NCI-H1092 (cell line): ENCODE measurements around the gene ZNF516.

Source experiments
- DNase-seq: peaks from one replicate; lab custom pipeline; 2025; lab: John Stamatoyannopoulos, UW

Gene ZNF516

DNA sequence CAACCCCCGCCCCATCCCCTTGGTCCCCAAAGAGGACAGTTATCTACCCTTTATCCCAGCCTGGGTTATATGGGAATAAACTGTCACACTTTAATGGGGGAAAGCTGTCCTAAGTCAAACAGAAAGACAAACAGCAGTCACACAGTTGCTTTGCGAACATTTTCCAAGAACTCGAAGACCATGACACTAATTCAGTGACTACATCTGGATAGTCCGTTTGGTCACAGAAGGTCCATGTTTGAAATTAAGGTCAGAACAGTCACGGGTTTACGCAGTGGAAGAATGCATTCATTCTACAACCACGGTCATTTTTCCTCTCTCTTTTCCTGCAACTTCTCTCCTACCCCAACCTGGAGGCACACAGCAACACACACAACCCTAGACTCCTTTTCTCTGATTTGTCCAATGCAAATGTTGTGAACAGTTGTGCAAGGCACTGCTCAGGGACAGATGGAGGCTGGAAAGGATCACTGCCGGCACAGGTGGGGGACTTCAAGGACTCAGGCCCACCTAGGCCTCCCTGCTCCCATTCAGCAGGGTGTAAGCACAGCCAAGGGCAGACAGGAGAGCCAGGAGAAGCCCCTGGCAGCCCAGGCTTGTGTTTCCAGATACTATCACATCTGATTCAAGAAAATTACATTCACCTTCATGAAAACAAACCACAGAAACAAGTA is 39.9 kb downstream of the ZNF516 start:
- no peak for DNase-seq

DNA sequence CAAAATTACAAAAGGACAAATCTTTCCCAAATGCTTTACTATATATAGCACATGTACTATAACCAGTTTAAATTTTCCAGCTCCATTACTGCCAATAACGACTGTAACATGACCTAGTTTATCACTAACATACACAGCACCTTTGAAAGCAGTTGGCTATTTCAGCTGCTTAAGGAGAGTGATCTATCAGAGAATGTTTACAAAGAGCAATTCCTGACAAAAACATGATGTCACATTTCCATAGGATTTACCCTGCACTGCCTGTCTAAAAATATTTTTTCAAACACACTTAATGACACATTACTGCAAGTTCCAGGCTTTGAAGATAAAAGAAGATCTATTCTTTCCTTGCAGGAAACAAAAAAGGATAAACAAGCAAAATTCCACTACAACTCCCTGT is 40.6 kb downstream of the ZNF516 start:
- DNase-seq, result no peak

DNA sequence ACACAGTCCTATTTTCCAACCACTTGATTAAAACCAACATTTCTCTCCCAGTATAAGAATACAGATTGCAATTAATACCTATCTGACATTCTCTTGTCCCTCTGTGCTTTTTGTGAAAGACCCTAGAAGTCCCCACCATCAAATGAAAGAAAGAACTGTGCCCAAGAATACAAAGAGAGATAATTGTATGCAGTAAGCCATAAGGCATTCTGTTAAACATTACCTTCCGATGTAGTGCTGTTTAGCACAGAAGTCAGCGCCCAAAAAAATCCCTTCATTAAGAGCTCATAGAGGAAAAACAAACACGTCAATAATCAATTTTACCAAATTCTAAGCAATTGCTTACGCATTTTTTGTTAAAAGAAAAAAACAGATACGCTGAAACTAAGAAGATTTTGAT is 41.1 kb downstream of the ZNF516 start:
- DNase-seq, result no peak

DNA sequence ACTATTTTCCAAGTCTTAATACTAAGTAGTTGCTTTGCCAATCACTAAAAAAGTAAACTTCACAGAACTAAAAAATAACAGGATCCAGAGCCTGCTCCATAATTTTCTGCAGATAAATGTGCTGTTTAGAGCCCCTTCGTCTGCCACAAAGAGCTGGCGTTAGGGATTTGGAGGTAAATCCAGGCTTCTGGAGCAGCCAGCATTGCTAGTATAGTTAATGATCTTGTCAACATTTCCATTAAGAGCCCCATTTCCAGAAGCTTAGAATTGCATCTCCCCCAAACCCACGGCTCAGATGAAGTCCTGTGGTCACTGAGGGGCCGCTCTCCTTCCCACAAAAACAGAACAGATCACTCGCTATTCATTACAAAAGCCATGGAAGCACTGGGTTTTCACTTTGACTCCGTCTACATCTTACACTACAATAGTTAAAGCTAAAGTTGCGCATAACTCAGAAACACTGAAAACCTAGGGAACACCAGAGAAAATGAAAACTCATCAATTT is 41.9 kb downstream of the ZNF516 start:
- peak; percentile 14 for DNase-seq

DNA sequence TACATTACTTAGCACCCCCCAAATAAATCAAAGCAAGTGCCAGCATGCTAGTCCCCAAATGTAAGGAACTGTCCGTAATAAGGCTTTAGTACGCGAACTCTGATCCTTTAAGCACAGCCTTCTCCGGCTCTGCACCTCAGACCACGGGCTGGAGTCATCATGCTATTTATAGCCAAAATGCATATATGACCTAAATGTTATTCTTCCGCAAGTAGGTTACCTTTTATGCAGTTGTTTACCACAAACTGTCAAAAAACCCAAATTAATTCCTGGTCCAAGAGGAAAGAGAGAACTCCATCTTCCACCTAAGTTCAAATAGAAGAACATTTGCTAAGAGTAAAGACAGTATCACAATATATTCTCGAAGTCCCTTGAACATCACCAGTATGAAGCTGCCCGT is 42.7 kb downstream of the ZNF516 start:
- no peak for DNase-seq

DNA sequence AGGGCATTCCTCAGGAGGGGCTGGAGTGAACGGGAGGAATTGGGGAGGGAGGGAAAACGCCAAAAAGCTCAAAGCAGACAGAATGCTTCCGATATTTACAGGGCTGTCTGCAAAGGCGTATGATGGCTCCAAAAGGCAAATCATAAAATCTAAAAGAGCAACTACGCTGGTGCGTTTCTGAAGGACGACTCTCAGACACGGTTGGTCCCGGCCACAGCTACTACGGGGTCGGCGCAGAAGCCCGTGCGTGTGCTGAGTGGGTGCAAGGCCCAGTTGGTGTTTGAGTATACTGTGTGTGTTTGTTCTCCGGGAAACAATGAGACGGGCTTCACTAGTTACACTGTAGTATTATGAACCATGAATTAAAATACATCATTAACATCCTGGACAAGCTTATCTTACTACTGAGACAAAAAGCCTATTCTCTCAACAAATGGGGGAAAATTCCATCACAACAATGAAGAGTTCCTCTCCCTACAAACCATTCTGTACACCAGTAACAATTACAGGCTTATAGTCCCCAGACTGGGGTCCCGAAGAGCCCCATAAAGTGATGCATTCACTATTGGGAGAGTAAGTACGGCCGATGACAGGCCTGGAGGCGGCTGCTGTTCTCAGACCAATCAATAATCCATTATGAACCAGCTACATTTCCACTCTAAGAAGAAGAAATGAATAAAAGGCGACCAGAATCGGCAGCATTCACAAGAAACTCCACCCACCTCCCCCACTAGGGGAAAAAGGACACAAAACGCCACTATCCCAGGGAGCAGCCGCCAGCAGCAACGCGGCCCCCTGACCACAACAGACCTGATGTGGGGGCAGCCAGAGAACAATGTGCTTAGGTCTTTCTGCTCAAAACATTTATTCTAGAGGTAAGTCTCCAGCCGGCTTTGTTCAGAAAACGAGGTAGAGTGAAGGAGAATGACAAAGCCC is 43.4 kb downstream of the ZNF516 start:
- DNase-seq, result peak; percentile 28

DNA sequence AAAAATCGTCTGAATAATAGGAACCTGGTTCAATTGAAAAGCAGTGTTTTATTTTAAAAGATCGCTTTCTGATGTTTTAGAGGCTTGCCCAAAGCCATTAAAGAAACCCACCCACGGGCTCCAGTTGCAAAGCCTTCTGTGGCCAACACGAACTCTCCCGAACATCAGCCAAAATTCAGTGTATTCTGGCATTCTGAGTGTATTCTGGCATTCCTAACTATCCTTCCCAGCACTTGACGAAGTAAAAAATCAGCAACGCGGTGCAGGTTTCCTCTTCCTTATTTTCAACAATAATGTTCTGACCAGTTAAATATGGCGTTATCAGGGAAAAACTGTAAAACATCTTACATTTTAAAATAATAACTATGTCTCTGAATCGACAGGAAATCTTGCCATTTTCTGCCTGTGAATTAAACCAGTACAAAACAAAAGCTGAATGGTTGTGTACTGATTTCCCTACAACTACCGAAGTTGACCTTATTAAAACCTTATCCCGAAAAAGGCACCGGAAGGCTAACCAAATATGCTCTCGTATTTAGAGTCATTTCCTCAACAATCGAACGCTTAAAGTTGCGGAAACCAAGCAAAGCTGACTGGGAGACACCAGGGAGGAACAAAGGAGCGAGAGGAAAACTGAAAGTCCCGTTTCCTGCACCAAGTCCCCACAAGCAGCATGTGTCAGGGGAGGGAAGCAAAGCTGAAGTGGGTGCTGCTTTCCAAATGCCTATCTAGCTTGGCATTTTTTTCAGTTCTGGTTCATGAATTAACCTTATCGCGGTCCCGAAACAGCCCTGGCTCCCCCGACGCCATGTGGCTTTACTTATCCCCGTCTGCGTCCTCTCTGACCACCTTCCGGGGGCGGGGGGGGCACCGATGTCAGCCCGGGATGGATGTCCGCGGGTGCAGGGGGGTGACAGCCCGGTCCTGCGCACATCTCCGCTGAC is 44.3 kb downstream of the ZNF516 start:
- DNase-seq, result peak; percentile 23

DNA sequence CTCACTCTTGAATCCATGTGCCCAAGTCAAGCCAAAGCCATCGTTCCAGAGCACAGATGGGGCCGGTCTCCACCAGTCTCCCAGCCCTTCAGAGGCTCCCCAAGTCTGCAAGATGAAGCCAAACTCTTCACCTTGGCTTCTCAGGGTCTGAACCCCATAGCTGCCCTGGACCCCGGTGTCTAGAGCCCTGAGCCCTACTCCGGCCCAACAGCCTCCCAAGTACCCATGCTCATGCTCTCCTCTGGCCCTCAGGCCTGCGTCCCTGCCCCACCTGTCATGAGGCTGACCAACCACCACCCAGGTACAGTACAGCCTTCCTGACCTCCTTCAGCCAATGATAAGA is 46.0 kb downstream of the ZNF516 start:
- DNase-seq, result no peak

DNA sequence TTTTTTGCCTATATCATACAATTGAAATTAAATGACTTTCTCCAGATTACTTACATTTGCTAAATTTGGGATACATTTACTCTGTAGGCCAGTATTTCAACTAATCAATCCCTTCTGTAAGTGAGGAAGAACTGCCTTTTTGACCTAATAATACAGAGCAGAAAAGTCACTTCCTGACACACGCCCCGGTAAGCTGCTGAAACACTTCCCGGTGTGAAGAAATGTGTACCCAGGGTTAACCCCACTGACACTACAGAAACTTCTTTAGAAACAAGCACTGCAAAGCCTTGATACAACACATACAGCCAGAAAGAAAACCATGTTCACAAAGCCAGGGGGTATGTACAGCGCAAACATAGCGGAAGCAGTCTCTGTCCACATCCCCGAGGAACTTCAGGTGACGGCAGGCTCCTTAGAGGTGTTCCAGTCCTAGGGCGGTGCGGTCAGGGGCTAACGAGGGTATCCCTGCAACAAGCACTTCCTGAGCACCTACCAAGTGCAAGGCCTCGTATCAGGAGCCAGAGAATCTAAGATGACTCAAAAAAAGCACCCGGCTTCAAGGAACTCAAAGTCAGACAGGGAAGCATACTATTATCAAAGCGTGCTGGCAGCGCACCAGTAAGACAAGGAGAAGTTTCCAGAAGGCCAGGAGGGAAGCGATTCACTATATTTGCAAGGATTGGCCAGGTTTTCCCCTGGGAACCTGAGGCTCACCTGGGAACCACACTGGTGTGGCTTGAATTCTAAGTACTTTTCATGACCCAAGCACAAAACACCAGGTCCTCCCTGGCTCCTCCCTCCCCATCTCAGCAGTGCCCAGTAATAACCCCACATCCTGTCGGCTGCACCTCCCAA is 46.6 kb downstream of the ZNF516 start:
- no peak for DNase-seq

DNA sequence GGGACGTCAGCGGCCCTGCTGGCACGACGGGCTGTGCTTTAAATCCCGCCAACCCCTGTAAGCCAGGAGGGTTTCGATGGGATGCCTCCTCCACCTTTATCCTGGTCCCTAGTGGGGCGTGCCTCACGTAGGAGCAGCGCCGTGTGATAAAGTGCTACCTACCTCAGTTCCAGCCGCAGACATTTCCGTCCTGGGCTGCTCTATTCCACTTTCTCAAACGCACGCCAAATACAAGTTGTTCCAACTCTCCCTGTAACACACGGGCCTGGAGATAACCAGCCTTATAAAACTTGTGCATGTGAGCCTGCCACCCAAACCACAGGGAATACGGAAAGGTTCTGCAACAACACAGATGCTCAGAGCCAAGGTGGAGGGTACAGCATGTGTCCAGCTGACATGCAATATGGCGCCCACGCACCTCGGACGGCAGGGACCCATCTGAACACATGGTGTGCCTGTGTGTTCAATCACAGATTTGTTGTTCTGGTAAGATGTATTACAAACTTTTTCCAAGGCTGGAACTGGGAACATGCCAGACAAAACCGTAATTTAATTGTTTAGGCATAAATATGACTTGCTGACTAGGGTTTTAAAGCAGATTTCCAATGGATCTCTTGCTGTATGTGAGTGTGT is 47.7 kb downstream of the ZNF516 start:
- DNase-seq, result no peak

DNA sequence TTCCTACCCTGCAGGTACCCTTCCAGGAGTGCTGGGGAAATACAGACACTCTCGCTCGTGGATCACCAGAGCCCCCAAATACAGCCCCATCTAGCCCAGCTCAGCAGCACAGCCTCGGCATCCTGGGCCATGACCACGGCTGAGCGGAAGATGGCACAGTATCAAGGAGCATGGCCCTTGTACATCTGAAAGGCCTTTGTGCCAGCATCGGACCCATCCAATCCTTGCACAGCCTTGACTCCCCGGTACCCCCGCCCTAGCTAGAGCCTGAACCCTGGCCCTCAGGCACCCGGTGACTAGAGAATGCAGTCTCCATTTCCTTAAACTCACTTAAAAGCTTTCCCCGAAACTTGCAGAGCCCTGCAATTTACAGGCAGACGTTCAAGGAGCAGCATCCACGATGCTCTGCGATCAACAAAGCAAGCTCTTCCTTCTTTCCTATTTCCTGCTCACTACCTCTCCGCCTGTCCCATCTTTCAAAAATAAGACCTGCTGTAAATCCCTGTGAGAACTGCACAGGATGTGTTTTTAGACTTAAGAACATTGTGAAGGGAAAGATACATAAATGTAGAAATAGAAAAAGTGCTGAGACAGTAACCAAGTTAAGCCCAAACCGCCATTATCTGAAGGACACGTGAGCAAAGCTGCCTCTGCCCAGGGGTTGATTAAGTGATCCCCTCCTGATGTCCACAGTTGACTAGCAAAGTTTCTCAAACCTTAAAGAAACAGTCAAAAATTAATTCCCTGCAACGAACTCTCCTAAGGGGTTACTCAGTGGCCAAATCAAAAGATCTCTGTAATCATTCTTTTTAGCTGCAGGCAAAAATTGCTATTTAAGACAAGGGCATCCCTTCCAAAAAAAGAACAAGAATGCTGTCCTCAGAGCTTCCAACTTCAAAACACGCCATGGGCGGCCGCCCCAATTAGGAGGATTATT is 48.5 kb downstream of the ZNF516 start:
- no peak for DNase-seq

DNA sequence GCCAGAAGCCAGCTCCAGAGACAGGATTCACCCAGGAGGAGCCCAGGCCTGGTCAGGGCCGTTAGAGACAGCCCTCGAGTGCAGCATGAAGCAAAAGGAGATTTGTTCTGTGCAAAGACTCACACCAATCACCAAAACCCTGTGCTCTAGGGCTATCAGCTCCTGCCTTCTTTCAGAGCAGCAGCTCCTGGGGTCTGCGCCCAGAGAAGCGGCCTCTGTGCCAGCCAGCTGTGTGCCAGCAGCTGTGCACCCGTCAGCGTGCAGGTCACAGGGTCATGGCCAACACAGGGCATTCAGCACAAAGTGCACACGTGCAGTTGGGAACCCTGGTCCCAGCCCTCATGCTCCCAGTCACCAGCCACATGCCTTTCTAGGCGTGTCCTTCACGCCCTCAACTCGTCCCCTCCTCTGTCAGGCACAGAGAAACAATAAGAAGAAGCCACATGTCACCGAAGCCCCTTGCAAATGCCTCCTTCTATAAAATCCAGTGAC is 49.3 kb downstream of the ZNF516 start:
- no peak for DNase-seq

DNA sequence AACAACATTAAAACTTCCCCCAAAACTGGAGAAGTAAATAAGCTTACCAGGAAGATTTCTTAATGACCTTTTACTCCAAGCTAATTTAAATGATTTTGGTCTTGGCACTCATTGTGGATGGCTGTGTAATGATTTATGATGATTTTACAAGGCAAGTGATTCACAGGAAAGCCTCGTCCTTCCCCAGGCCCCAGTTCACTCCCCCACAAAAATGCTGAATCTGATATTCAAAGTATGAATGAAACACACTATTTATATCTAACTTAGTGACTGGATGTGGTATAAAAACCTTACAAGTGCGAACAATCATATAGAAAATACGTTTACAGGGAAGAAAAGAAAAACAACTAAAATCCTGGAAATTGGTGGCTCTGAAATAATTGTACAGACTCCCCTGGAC is 49.8 kb downstream of the ZNF516 start:
- DNase-seq, result no peak

DNA sequence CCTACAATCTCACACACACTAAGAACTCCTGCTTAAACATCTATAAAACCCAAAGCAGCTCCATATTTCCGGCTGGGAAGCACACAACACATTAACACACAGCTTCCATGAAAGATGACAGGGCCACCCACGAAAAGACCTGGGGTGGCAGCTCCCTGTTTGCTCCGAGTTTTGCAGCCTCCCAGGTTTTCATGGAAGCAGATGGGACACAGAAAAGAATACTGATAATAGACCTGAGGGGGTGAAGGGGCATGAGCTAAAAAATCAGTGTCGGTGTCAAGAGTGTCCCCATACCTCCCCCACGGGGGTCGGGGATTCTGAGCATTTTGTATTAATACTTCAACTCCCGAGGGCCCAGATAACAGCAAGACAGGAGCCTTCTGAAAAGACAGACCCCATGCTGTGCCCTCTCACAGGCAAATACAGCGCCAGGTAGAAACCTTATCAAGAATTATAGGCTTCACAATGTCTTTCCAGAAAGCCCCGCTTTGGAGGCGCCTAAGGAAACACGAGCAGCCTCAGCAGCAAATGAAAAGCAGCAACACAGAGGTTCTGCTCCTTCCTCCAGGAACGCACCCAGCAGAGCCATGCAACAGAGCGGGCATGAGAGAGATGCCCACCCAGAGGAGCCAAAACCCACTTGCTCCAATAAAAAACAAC is 50.5 kb downstream of the ZNF516 start:
- no peak for DNase-seq

DNA sequence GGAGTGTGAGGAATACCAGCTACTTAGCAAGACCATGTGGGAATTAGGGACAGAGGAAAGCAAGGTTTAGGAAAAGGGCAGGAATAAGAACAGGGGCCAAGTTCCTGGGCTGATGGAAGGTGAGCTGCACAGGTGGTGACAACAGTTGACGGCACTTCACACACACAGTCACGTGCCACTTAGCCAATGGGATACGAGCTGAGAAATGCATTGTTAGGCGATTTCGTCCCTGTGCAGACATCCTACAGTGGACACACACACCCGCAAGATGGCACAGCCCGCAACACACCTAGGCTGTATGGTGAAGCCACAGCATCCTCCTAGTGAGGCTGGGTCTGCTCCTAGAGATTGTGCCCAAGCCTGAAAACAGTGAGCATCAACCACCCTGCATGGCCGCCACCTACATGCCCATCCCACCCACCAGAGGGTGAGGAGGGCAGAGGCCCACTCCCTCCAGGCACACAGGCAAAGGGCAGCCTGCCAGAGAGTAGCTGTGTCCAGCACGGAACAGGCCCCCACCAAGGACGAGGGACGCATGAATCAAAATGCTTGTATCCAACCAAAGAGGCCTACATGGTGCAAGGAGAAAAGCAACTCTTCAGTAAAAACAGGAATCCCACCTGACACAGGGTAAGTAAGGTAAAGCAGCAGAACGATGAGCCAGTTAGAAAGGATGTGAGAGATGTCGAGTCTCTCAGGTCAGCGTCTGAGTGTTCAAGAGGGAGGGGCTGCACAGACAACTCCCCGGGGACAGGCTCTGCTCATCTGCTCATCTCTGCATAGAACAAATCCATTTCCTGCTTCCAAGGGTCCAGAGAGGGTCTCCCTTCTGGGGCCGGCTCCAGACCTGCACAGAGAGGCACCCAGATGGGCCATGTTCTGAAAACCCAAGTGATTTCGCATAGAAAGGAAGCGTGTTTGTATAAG is 51.3 kb downstream of the ZNF516 start:
- DNase-seq, result no peak

DNA sequence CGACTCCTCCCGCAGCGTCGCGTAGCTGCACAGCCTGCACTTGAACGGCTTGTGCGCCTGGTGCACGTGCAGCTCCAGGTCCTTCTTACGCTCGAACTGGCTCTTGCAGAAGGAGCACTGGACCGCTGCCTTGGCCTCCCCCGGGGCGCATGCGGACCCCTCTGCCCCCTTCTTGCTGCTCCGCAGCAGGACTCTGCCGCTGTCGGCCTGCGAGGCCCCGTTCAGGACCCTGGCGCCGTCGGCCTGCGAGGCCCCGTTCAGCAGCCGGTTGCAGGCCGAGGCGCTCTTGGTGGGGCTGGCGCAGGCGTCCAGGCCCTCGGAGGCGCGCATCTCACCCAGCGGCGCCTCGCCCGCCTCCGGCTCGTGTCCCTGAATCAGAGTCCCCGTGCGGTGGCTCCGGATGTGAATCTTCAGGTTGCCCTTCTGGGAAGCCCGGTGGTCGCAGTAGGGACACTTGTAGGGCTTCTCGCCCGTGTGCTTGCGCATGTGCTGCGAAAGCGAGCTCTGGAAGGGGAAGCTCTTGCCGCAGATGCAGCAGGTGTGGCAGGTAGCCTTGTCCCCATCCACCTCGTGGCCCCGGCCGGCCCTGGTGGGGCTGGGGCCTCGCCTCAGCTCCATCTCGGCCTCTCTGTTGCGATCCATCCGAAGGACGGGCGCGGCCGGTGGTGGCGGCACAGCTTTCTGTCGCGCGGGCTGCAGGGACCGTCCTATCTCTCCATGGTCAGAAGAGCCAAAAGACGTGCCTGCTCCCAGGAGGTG is 52.5 kb downstream of the ZNF516 start:
- DNase-seq, result no peak
